ENCODE measurements around the gene OR13C9.
"Not testable (repeated sequence)": the region's sequence is repeated elsewhere in the genome, so short reads cannot be mapped to it uniquely, and the experiment has no call there.

Gene OR13C9

DNA sequence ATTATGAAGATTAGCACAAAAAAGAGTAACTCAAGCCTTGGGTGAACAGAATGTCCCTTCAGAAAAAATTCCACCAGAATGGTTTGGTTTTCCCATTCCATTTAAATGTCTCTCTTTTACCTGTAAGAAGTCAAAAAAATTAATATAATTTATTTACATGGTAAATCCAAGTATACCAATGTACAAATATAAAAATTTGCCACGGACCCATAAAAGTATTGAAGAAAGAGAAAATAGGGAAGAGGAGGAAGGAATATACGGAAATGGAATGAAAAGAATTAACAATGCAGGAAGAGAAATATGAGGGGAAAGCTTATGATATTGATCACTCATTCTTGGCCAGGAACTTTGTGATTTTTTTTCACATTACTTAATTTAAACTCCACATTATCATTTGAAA lies at the start of gene OR13C9:
TSS of gene OR13C9 (minus strand) at position 101 of the 400 bp plus-strand sequence. CDS start at position 101, 0 bp downstream.
- DNase-seq (ENCODE audit: low read depth in 3 of 3, low spot score in 1 of 3) = no peak

DNA sequence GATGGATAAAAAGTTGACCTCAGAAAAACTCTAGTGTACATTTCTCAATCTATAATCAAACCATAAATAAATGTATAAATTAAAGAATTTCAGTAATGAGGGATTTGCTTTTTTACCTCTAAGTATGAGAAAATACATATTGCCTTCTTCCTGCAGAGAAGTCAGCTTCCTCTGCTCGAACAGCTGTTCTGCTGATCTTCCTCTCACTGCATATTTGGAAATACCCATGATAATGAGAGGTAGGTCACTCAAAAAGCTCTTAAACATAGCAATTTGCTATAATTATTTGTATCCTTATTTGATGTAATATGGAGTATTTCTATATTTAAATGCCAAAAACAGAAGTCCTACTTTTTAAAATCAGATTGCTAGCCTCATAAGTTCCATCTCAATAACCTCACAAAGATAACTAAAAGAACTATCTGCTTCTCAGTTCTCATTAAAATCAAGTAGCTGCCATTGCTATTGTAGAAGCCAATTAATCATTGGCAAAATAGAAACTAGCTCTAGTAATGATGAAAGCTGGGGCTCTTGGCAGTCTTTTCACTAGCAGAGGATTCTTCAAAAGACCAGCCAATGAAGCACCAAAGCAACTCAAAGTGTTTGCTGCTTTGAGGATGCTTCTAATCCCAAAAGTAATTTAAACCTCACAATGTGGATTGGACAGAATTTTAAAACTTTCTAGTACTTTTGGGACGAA lies 40.6 kb upstream of the OR13C9 start:
- DNase-seq (ENCODE audit: low read depth in 3 of 3, low spot score in 1 of 3) = no peak

- DNase-seq (ENCODE audit: low read depth in 3 of 3, low spot score in 1 of 3) = no peak
Measured at GRCh38 chr9:104635456-104635855, 17.5 kb upstream of the OR13C9 start.

DNA sequence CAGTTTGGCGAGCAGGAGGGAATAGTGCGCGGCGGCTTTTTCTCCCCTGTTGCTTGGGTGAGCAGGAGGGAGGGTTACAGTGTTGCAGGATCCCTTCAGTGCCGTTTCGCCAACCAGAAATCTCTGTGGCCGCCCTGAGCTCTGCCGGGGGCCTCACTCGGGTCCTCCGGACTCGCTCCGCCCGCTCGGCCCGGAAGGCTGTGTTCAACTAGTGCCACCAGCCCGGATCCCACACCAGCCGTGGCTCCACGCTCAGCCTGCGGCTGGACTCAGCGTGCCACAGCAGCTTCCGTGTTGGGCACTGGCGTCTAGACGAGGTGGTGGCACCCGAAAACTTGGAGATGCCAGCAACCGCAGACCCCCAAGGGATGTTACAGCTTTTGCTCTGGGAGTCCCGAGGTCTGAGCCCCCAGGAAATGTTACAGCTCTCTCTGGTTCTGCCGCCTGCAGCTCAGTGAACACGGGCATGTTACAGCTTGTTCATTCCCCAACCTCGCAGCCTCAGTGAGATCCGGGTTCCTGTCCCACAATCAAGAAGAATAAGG lies 16.0 kb upstream of the OR13C9 start:
- no peak for DNase-seq (ENCODE audit: low read depth in 3 of 3, low spot score in 1 of 3)

- not testable (repeated sequence) for DNase-seq (ENCODE audit: low read depth in 3 of 3, low spot score in 1 of 3)
Measured at GRCh38 chr9:104625964-104626363, 8.0 kb upstream of the OR13C9 start.

- DNase-seq (ENCODE audit: low read depth in 3 of 3, low spot score in 1 of 3) = no peak
Measured at GRCh38 chr9:104617418-104617817, 586 bp downstream of the OR13C9 start.

DNA sequence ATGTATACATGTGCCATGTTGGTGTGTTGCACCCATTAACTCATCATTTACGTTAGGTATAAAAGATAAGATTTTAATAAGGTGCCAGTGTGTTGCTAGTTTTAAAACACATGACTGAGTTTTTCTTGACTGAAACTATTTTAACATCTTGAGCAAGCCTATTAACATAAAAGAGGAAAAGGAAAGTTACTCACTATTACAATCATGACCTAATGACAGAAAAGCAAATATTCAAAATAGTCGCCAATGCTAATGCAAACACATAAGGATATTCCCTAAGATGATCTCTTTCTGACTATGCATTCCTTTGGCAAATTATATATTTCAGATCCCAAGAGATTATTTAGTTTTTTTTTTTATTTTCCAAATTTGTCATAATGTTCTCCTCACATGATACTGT lies 6.8 kb downstream of the OR13C9 start:
- no peak for DNase-seq (ENCODE audit: low read depth in 3 of 3, low spot score in 1 of 3)

- no peak for DNase-seq (ENCODE audit: low read depth in 3 of 3, low spot score in 1 of 3)
Measured at GRCh38 chr9:104608336-104608735, 9.7 kb downstream of the OR13C9 start.

DNA sequence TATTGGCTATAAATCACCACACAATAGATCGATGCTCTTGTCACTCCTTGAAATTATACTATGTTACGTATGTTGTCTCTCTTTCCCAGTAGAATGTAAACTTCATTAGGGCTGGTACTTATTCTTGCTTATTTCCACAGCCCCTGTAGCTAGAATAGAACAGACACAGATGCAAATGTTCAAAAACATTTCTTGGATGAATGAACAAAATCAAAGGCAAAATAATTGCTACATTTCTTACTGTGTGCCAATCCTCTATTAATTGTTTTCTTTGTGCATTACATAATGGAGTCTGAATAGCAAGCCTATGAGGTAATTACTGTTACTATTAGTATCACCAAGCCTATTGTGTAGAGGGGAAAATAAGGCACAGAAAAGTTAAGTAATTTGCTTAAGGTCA lies 11.9 kb downstream of the OR13C9 start:
- no peak for DNase-seq (ENCODE audit: low read depth in 3 of 3, low spot score in 1 of 3)

GRCh38 chr9:104605527-104605926 lies 12.5 kb downstream of the OR13C9 start, which contains the start of gene OR13C2:
Gene OR13C2 (minus strand): TSS chr9:104605627. CDS start chr9:104605627, 0 bp downstream.
- DNase-seq (ENCODE audit: low read depth in 3 of 3, low spot score in 1 of 3) = not testable (repeated sequence)

- no peak for DNase-seq (ENCODE audit: low read depth in 3 of 3, low spot score in 1 of 3)
Measured at GRCh38 chr9:104604801-104605200, 13.2 kb downstream of the OR13C9 start.

- not testable (repeated sequence) for DNase-seq (ENCODE audit: low read depth in 3 of 3, low spot score in 1 of 3)
Measured at GRCh38 chr9:104599313-104599712, 18.7 kb downstream of the OR13C9 start, which contains the start of gene OR13C5. Gene OR13C5 (minus strand): TSS chr9:104599413. CDS start chr9:104599413, 0 bp downstream.

- DNase-seq (ENCODE audit: low read depth in 3 of 3, low spot score in 1 of 3) = not testable (repeated sequence)
Measured at GRCh38 chr9:104598749-104599148, 19.3 kb downstream of the OR13C9 start.

DNA sequence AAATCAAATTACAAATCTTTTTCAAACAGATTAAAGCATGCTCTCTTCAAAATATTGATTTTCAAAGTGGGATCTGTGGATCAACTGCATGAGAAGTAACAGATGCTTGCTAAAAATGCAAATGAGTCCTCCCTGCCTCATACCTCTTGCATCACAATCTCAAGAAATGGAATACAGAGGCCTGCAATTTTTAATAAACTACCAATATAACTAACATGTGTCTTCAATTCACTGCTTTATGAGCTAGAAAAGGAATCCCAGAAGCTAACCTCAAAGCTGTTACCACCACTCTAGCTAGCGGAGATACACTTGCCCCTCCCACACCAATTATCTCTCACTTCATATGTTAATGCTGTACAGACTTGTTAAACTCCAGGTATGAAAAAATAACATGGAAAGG lies 28.4 kb downstream of the OR13C9 start:
- no peak for DNase-seq (ENCODE audit: low read depth in 3 of 3, low spot score in 1 of 3)

GRCh38 chr9:104586496-104587180 lies 31.4 kb downstream of the OR13C9 start:
- DNase-seq (ENCODE audit: low read depth in 3 of 3, low spot score in 1 of 3) = no peak

- DNase-seq (ENCODE audit: low read depth in 3 of 3, low spot score in 1 of 3) = no peak
Measured at GRCh38 chr9:104580562-104580961, 37.4 kb downstream of the OR13C9 start.

GRCh38 chr9:104577263-104577662 lies 40.7 kb downstream of the OR13C9 start:
- no peak for DNase-seq (ENCODE audit: low read depth in 3 of 3, low spot score in 1 of 3)

DNA sequence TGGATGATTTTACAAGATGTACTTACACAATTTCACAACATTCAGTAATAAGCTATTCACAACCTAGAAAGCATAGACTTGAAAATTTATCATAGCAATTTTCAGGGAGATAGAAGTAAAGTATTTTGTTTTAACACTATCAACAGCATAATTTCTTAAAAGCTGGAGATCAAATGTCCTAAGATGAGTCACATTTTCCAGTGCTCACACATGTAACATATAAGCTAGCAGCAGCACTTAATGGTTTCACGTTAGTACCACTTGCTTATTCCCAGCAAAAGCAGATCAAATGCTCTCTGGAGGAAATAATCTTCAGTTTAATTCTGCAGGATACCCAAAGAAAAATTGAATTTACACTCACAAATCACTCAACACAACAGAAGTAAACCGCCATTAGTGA lies 42.5 kb downstream of the OR13C9 start:
- DNase-seq (ENCODE audit: low read depth in 3 of 3, low spot score in 1 of 3) = no peak

GRCh38 chr9:104572612-104573011 lies 45.4 kb downstream of the OR13C9 start:
- DNase-seq (ENCODE audit: low read depth in 3 of 3, low spot score in 1 of 3) = no peak

- no peak for DNase-seq (ENCODE audit: low read depth in 3 of 3, low spot score in 1 of 3)
Measured at GRCh38 chr9:104568868-104569267, 49.1 kb downstream of the OR13C9 start, which contains the start of gene OR13C8. Gene OR13C8 (plus strand): TSS chr9:104569168. CDS start chr9:104569168, 0 bp downstream.

Measured in stimulated activated CD4-positive, alpha-beta T cell treated with anti-CD3 and anti-CD28 coated beads, TNF-alpha, amount 100 ng/mL, for 1 hour (primary cell).